ENCODE measurements around the gene SRGAP2C.
"Not testable (repeated sequence)": the region's sequence is repeated elsewhere in the genome, so short reads cannot be mapped to it uniquely, and the experiment has no call there.

Gene SRGAP2C

GRCh38 chr1:121199763-121200162 lies 15.0 kb downstream of the SRGAP2C start:
- H3K27ac ChIP-seq (ENCODE audit: low read depth, low read length); H3K27me3 ChIP-seq (ENCODE audit: control insufficient read depth, insufficient read depth, low read length); H3K4me3 ChIP-seq (ENCODE audit: low read length): not testable (repeated sequence)

GRCh38 chr1:121200232-121200631 lies 15.5 kb downstream of the SRGAP2C start:
- H3K27ac ChIP-seq (ENCODE audit: low read depth, low read length); H3K36me3 ChIP-seq (ENCODE audit: control insufficient read depth, insufficient read depth, low read length); H3K4me3 ChIP-seq (ENCODE audit: low read length); H3K9ac ChIP-seq (ENCODE audit: low read length); H3K4me1 ChIP-seq (ENCODE audit: control insufficient read depth, insufficient read depth, low read length); H3K27me3 ChIP-seq (ENCODE audit: control insufficient read depth, insufficient read depth, low read length): not testable (repeated sequence)

More at GRCh38 chr1:121199763-121200162, 15.0 kb downstream of the SRGAP2C start:
- H3K9ac ChIP-seq (ENCODE audit: low read length); H3K4me1 ChIP-seq (ENCODE audit: control insufficient read depth, insufficient read depth, low read length); H3K36me3 ChIP-seq (ENCODE audit: control insufficient read depth, insufficient read depth, low read length): not testable (repeated sequence)

- not testable (repeated sequence) for H3K27me3 ChIP-seq (ENCODE audit: control insufficient read depth, insufficient read depth, low read length); H3K9ac ChIP-seq (ENCODE audit: low read length); H3K4me1 ChIP-seq (ENCODE audit: control insufficient read depth, insufficient read depth, low read length); H3K4me3 ChIP-seq (ENCODE audit: low read length); H3K36me3 ChIP-seq (ENCODE audit: control insufficient read depth, insufficient read depth, low read length); H3K27ac ChIP-seq (ENCODE audit: low read depth, low read length)
These were observed 16.5 kb downstream of the SRGAP2C start for GRCh38 chr1:121200985-121201981.

GRCh38 chr1:121202986-121203385 lies 18.2 kb downstream of the SRGAP2C start:
- not testable (repeated sequence) for H3K4me3 ChIP-seq (ENCODE audit: low read length); H3K9ac ChIP-seq (ENCODE audit: low read length); H3K27ac ChIP-seq (ENCODE audit: low read depth, low read length); H3K27me3 ChIP-seq (ENCODE audit: control insufficient read depth, insufficient read depth, low read length); H3K36me3 ChIP-seq (ENCODE audit: control insufficient read depth, insufficient read depth, low read length); H3K4me1 ChIP-seq (ENCODE audit: control insufficient read depth, insufficient read depth, low read length)

GRCh38 chr1:121205786-121206711 lies 21.3 kb downstream of the SRGAP2C start:
- not testable (repeated sequence) for H3K27ac ChIP-seq (ENCODE audit: low read depth, low read length); H3K27me3 ChIP-seq (ENCODE audit: control insufficient read depth, insufficient read depth, low read length); H3K9ac ChIP-seq (ENCODE audit: low read length); H3K4me3 ChIP-seq (ENCODE audit: low read length); H3K36me3 ChIP-seq (ENCODE audit: control insufficient read depth, insufficient read depth, low read length); H3K4me1 ChIP-seq (ENCODE audit: control insufficient read depth, insufficient read depth, low read length)

- H3K36me3 ChIP-seq (ENCODE audit: control insufficient read depth, insufficient read depth, low read length); H3K27me3 ChIP-seq (ENCODE audit: control insufficient read depth, insufficient read depth, low read length); H3K4me1 ChIP-seq (ENCODE audit: control insufficient read depth, insufficient read depth, low read length); H3K9ac ChIP-seq (ENCODE audit: low read length); H3K4me3 ChIP-seq (ENCODE audit: low read length); H3K27ac ChIP-seq (ENCODE audit: low read depth, low read length): not testable (repeated sequence)
These were observed 22.6 kb downstream of the SRGAP2C start for GRCh38 chr1:121207328-121207727.

GRCh38 chr1:121208375-121208774 lies 23.6 kb downstream of the SRGAP2C start:
- not testable (repeated sequence) for H3K27me3 ChIP-seq (ENCODE audit: control insufficient read depth, insufficient read depth, low read length); H3K9ac ChIP-seq (ENCODE audit: low read length); H3K36me3 ChIP-seq (ENCODE audit: control insufficient read depth, insufficient read depth, low read length); H3K4me3 ChIP-seq (ENCODE audit: low read length); H3K27ac ChIP-seq (ENCODE audit: low read depth, low read length); H3K4me1 ChIP-seq (ENCODE audit: control insufficient read depth, insufficient read depth, low read length)

- H3K27me3 ChIP-seq (ENCODE audit: control insufficient read depth, insufficient read depth, low read length); H3K4me1 ChIP-seq (ENCODE audit: control insufficient read depth, insufficient read depth, low read length); H3K36me3 ChIP-seq (ENCODE audit: control insufficient read depth, insufficient read depth, low read length); H3K9ac ChIP-seq (ENCODE audit: low read length); H3K27ac ChIP-seq (ENCODE audit: low read depth, low read length); H3K4me3 ChIP-seq (ENCODE audit: low read length): not testable (repeated sequence)
These were observed 26.0 kb downstream of the SRGAP2C start for GRCh38 chr1:121210778-121211177.

GRCh38 chr1:121213491-121213890 lies 28.7 kb downstream of the SRGAP2C start:
- not testable (repeated sequence) for H3K27me3 ChIP-seq (ENCODE audit: control insufficient read depth, insufficient read depth, low read length); H3K36me3 ChIP-seq (ENCODE audit: control insufficient read depth, insufficient read depth, low read length); H3K27ac ChIP-seq (ENCODE audit: low read depth, low read length); H3K4me1 ChIP-seq (ENCODE audit: control insufficient read depth, insufficient read depth, low read length); H3K9ac ChIP-seq (ENCODE audit: low read length); H3K4me3 ChIP-seq (ENCODE audit: low read length)

GRCh38 chr1:121214544-121215156 lies 29.9 kb downstream of the SRGAP2C start:
- H3K27ac ChIP-seq (ENCODE audit: low read depth, low read length); H3K36me3 ChIP-seq (ENCODE audit: control insufficient read depth, insufficient read depth, low read length); H3K4me3 ChIP-seq (ENCODE audit: low read length); H3K27me3 ChIP-seq (ENCODE audit: control insufficient read depth, insufficient read depth, low read length); H3K4me1 ChIP-seq (ENCODE audit: control insufficient read depth, insufficient read depth, low read length); H3K9ac ChIP-seq (ENCODE audit: low read length): not testable (repeated sequence)

GRCh38 chr1:121215699-121216417 lies 31.1 kb downstream of the SRGAP2C start:
- H3K36me3 ChIP-seq (ENCODE audit: control insufficient read depth, insufficient read depth, low read length); H3K9ac ChIP-seq (ENCODE audit: low read length); H3K4me1 ChIP-seq (ENCODE audit: control insufficient read depth, insufficient read depth, low read length); H3K27ac ChIP-seq (ENCODE audit: low read depth, low read length); H3K27me3 ChIP-seq (ENCODE audit: control insufficient read depth, insufficient read depth, low read length); H3K4me3 ChIP-seq (ENCODE audit: low read length): not testable (repeated sequence)

- H3K36me3 ChIP-seq (ENCODE audit: control insufficient read depth, insufficient read depth, low read length); H3K9ac ChIP-seq (ENCODE audit: low read length); H3K4me3 ChIP-seq (ENCODE audit: low read length); H3K27ac ChIP-seq (ENCODE audit: low read depth, low read length); H3K27me3 ChIP-seq (ENCODE audit: control insufficient read depth, insufficient read depth, low read length); H3K4me1 ChIP-seq (ENCODE audit: control insufficient read depth, insufficient read depth, low read length): not testable (repeated sequence)
These were observed 31.9 kb downstream of the SRGAP2C start for GRCh38 chr1:121216676-121217075.
